HG02870 (cell line): ENCODE data around the gene SLC50A1.
"Not testable (repeated sequence)": the region's sequence is repeated elsewhere in the genome, so short reads cannot be mapped to it uniquely, and the experiment has no call there.

ENCODE experiments used
- ATAC-seq: cut with Tn5 transposase; IDR thresholded peaks from one replicate; pipeline ENCODE4 v1.9.1; 2021; ENCODE audit warnings: mild to moderate bottlenecking, moderate library complexity; ENCODE audit not compliant: unreplicated experiment

The SLC50A1 gene

GRCh38 chr1:155116113-155116764 is 19.4 kb upstream of the SLC50A1 start:
- no peak for ATAC-seq

- no peak for ATAC-seq
Measured at GRCh38 chr1:155117610-155118009, 18.0 kb upstream of the SLC50A1 start.

- not testable (repeated sequence) for ATAC-seq
Measured at GRCh38 chr1:155118090-155118489, 17.6 kb upstream of the SLC50A1 start.

GRCh38 chr1:155120253-155120652 is 15.4 kb upstream of the SLC50A1 start:
- ATAC-seq: no peak

GRCh38 chr1:155121249-155121648 is 14.4 kb upstream of the SLC50A1 start:
- ATAC-seq: no peak

- no peak for ATAC-seq
Measured at GRCh38 chr1:155122308-155122707, 13.3 kb upstream of the SLC50A1 start.

- ATAC-seq: no peak
Measured at GRCh38 chr1:155123801-155124200, 11.9 kb upstream of the SLC50A1 start.

GRCh38 chr1:155124503-155125463 is 10.9 kb upstream of the SLC50A1 start:
- ATAC-seq: no peak

- ATAC-seq: no peak
Measured at GRCh38 chr1:155125511-155125945, 10.1 kb upstream of the SLC50A1 start.

- no peak for ATAC-seq
Measured at GRCh38 chr1:155125946-155126555, 9.6 kb upstream of the SLC50A1 start.

GRCh38 chr1:155126556-155127104 is 9.0 kb upstream of the SLC50A1 start:
- no peak for ATAC-seq

- no peak for ATAC-seq
Measured at GRCh38 chr1:155127105-155127966, 8.3 kb upstream of the SLC50A1 start, which contains the start of gene EFNA1. Gene EFNA1 (plus strand): TSS chr1:155127876. CDS start chr1:155127978, 102 bp downstream.

GRCh38 chr1:155127967-155128754 is 7.5 kb upstream of the SLC50A1 start:
- ATAC-seq: no peak

- ATAC-seq: no peak
Measured at GRCh38 chr1:155128755-155129473, 6.7 kb upstream of the SLC50A1 start.

GRCh38 chr1:155130272-155131006 is 5.2 kb upstream of the SLC50A1 start:
- ATAC-seq: no peak

- no peak for ATAC-seq
Measured at GRCh38 chr1:155131285-155131684, 4.4 kb upstream of the SLC50A1 start.

- no peak for ATAC-seq
Measured at GRCh38 chr1:155131856-155132255, 3.8 kb upstream of the SLC50A1 start.

- ATAC-seq: no peak
Measured at GRCh38 chr1:155133799-155134281, 1.8 kb upstream of the SLC50A1 start.
